ENCODE results near the gene DLL1.

- TF ChIP-seq POLR2A (IDR thresholded peaks at IDR 0.05) (no peak), CTCF (IDR thresholded peaks at IDR 0.05) (no peak)
Observed at GRCh38 chr6:170245475-170245992, 45.3 kb downstream of the DLL1 start.
